Stimulated activated CD4-positive, alpha-beta T cell treated with anti-CD3 and anti-CD28 coated beads, Interleukin-2, amount 100 ng/mL, for 24 hours (primary cell): ENCODE data around the gene INVS.
A peak's percentile ranks its signal among the peaks of the same experiment; 100 is the strongest.
"Not testable (repeated sequence)": the region's sequence is repeated elsewhere in the genome, so short reads cannot be mapped to it uniquely, and the experiment has no call there.

Source experiments
- DNase-seq, 2 donors: peaks; one replicate each; pipeline ENCODE4 v3.0.0-alpha.2; 2020

INVS gene

GRCh38 chr9:100208673-100209072 lies 109.6 kb downstream of the INVS start:
- no peak for DNase-seq

GRCh38 chr9:100211476-100211875 lies 112.4 kb downstream of the INVS start:
- DNase-seq, result no peak

- DNase-seq, result no peak
These were observed 114.9 kb downstream of the INVS start for GRCh38 chr9:100213730-100214477.

- peak; percentile 67 to 70 for DNase-seq
These were observed 117.2 kb downstream of the INVS start for GRCh38 chr9:100216178-100216787.

- no peak for DNase-seq
These were observed 118.5 kb downstream of the INVS start for GRCh38 chr9:100217536-100217935.

- no peak for DNase-seq
These were observed 120.3 kb downstream of the INVS start for GRCh38 chr9:100219347-100219746.

- DNase-seq, result no peak
These were observed 121.9 kb downstream of the INVS start for GRCh38 chr9:100220936-100221335.

- DNase-seq, result no peak
These were observed 122.5 kb downstream of the INVS start for GRCh38 chr9:100221538-100221937.

GRCh38 chr9:100222674-100223073 lies 123.6 kb downstream of the INVS start:
- DNase-seq, result no peak

- no peak for DNase-seq
These were observed 128.6 kb downstream of the INVS start for GRCh38 chr9:100227636-100228035.

GRCh38 chr9:100228352-100228869 lies 129.4 kb downstream of the INVS start:
- no peak for DNase-seq

- no peak for DNase-seq
These were observed 130.1 kb downstream of the INVS start for GRCh38 chr9:100229136-100229535.

- no peak for DNase-seq
These were observed 130.5 kb downstream of the INVS start for GRCh38 chr9:100229561-100229960.

GRCh38 chr9:100236986-100237385 lies 137.9 kb downstream of the INVS start:
- DNase-seq, result not testable (repeated sequence)

GRCh38 chr9:100240512-100240911 lies 141.5 kb downstream of the INVS start:
- no peak for DNase-seq

GRCh38 chr9:100267211-100267610 lies 168.2 kb downstream of the INVS start:
- DNase-seq, result no peak

GRCh38 chr9:100268271-100268670 lies 169.2 kb downstream of the INVS start:
- no peak for DNase-seq

GRCh38 chr9:100269656-100270055 lies 170.6 kb downstream of the INVS start:
- no peak for DNase-seq

GRCh38 chr9:100277166-100277979 lies 178.3 kb downstream of the INVS start:
- no peak for DNase-seq

- DNase-seq, result no peak
These were observed 182.0 kb downstream of the INVS start for GRCh38 chr9:100281066-100281465.

- DNase-seq, result no peak
These were observed 182.8 kb downstream of the INVS start for GRCh38 chr9:100281676-100282387.

GRCh38 chr9:100282388-100282719 lies 183.3 kb downstream of the INVS start:
- no peak for DNase-seq

GRCh38 chr9:100284247-100284646 lies 185.2 kb downstream of the INVS start:
- DNase-seq, result no peak
